ENCODE data around the gene PTRH1.

DNA sequence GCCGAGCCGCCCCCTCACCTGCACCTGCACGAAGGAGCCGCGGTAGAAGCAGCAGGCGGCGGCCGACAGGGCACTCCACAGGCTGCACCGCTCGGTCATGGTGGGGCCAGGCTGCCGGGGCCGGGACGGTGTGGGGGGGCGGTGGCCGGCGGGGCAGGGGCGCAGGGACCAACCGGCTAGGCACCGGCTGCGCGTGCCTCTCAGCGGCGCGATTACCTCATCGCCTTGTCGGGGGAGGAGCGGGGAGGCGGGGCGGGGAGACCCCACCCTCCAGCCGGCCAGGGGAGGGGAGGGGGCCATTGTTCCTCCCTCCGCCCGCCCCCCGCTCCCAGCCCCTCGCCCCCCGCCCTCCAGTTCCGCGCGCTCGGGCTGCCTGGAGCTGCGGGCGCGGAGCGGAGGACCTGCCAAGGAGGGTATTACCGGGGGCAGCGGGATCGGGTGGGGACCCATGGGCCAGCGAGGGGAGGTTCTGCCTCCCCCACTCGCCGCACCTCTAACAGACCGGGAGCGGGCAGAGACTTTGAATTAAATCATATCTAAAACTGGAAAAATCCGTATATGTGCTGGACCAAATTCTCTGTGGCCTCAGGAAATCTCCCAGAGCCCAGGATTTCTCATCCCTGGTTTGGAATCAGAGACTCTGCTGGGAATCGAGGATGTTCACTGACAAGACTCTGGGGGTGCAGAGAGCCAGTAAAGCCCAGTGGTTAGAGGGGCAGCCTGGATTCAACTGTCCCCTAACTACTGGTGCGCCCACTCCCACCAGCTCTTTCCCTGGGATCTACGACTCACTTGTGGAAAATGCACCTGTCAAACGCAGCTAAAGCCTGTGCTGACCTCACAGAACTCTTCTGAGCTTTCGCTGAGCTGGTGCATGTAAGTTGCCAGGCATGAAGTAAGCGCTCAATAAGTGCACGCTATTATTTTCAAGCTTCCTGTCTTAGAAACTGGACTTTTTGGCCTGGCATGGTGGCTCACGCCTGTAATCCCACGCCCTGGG is 39.9 kb upstream of the PTRH1 start:
- TF ChIP-seq, protein P1, sequence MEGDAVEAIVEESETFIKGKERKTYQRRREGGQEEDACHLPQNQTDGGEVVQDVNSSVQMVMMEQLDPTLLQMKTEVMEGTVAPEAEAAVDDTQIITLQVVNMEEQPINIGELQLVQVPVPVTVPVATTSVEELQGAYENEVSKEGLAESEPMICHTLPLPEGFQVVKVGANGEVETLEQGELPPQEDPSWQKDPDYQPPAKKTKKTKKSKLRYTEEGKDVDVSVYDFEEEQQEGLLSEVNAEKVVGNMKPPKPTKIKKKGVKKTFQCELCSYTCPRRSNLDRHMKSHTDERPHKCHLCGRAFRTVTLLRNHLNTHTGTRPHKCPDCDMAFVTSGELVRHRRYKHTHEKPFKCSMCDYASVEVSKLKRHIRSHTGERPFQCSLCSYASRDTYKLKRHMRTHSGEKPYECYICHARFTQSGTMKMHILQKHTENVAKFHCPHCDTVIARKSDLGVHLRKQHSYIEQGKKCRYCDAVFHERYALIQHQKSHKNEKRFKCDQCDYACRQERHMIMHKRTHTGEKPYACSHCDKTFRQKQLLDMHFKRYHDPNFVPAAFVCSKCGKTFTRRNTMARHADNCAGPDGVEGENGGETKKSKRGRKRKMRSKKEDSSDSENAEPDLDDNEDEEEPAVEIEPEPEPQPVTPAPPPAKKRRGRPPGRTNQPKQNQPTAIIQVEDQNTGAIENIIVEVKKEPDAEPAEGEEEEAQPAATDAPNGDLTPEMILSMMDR (IDR thresholded peaks at IDR 0.05; ENCODE audit: insufficient read depth, low read length): no peak
- TF ChIP-seq, protein P2, sequence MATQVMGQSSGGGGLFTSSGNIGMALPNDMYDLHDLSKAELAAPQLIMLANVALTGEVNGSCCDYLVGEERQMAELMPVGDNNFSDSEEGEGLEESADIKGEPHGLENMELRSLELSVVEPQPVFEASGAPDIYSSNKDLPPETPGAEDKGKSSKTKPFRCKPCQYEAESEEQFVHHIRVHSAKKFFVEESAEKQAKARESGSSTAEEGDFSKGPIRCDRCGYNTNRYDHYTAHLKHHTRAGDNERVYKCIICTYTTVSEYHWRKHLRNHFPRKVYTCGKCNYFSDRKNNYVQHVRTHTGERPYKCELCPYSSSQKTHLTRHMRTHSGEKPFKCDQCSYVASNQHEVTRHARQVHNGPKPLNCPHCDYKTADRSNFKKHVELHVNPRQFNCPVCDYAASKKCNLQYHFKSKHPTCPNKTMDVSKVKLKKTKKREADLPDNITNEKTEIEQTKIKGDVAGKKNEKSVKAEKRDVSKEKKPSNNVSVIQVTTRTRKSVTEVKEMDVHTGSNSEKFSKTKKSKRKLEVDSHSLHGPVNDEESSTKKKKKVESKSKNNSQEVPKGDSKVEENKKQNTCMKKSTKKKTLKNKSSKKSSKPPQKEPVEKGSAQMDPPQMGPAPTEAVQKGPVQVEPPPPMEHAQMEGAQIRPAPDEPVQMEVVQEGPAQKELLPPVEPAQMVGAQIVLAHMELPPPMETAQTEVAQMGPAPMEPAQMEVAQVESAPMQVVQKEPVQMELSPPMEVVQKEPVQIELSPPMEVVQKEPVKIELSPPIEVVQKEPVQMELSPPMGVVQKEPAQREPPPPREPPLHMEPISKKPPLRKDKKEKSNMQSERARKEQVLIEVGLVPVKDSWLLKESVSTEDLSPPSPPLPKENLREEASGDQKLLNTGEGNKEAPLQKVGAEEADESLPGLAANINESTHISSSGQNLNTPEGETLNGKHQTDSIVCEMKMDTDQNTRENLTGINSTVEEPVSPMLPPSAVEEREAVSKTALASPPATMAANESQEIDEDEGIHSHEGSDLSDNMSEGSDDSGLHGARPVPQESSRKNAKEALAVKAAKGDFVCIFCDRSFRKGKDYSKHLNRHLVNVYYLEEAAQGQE (IDR thresholded peaks at IDR 0.05; ENCODE audit: insufficient replicate concordance, low read depth): no peak
- no peak for TF ChIP-seq POLR2AphosphoS5 (IDR thresholded peaks at IDR 0.05; ENCODE audit: low read depth)
